Testis (tissue), 3 donors: ENCODE measurements around the gene MSL1. TPM values are rescaled to one million over a fixed set of nuclear protein-coding genes. Genes with fewer than 3 reads are reported as not detected.

ENCODE experiments used
- DNase-seq: peaks from one replicate; pipeline ENCODE4 v3.0.0-alpha.2; 2019
- H3K27ac ChIP-seq, 2 donors: fragments of 200-600 bp; sonication (generic); one replicate each; pipeline ENCODE4 v1.5.1; 2019
- H3K27me3 ChIP-seq: fragments of 200-600 bp; sonication (generic); one replicate; pipeline ENCODE4 v1.5.1; 2019
- H3K36me3 ChIP-seq: fragments of 200-600 bp; sonication (generic); one replicate; pipeline ENCODE4 v1.5.1; 2017; ENCODE audit warnings: low read depth; ENCODE audit errors: missing control alignments
- H3K4me1 ChIP-seq: fragments of 200-600 bp; sonication (generic); one replicate; pipeline ENCODE4 v1.5.1; 2019
- H3K4me3 ChIP-seq, 2 donors: fragments of 200-600 bp; sonication (generic); one replicate each; pipeline ENCODE4 v1.5.1; 2017 to 2019
- H3K9me3 ChIP-seq: fragments of 200-600 bp; sonication (generic); one replicate; pipeline ENCODE4 v1.5.1; 2017
- POLR2A ChIP-seq: fragments of 450-650 bp; IDR thresholded peaks from one replicate; pipeline ENCODE4 v1.6.1; 2017; ENCODE audit warnings: antibody characterized with exemption, mild to moderate bottlenecking, moderate library complexity
- WGBS, 2 donors: methylation state at CpG; one replicate each; pipeline ENCODE4 v1.1.5; 2018; 5-methylcytosine and 5-hydroxymethylcytosine counted together
- intact Hi-C: fragments of 100-400 bp; cut with DNase I; formaldehyde crosslinking; loops from one replicate; pipeline ENCODE4 v1.15.1; 2023; ENCODE audit warnings: low total_unique reads
- polyA plus RNA-seq: library from polyadenylated mRNA; stranded (reverse); fragments of 350-450 nt; fragmentation: Illumina TruSeq; extraction: RNeasy Lipid Tissue Mini Kit (QIAGEN cat#74804); gene quantifications from one replicate; pipeline ENCODE4 v1.2.3, GENCODE V29; 2014; ENCODE audit warnings: low read depth, low replicate concordance; ENCODE audit not compliant: insufficient read depth
- total RNA-seq, 2 donors: library from RNA; depleted of rRNA; stranded (reverse); fragments of >200 nt; gene quantifications; one replicate each; pipeline ENCODE4 v1.2.3, GENCODE V29; 2016
- TF ChIP-seq, protein P1 (sequence below), 3 experiments: fragments of 450-650 bp in 2 of 3; fragments of 200-600 bp in 1 of 3; sonication (generic) in 1 of 3; IDR thresholded peaks; one replicate each; pipeline ENCODE4 v1.5.1; 2016 to 2019; ENCODE audit warnings: antibody characterized with exemption in 3 of 3, mild to moderate bottlenecking in 2 of 3, moderate library complexity in 1 of 3

Gene MSL1
- total and polyA plus RNA-seq, 3 donors from 2014 or later: 129 to 161 (median 157) TPM

DNA sequence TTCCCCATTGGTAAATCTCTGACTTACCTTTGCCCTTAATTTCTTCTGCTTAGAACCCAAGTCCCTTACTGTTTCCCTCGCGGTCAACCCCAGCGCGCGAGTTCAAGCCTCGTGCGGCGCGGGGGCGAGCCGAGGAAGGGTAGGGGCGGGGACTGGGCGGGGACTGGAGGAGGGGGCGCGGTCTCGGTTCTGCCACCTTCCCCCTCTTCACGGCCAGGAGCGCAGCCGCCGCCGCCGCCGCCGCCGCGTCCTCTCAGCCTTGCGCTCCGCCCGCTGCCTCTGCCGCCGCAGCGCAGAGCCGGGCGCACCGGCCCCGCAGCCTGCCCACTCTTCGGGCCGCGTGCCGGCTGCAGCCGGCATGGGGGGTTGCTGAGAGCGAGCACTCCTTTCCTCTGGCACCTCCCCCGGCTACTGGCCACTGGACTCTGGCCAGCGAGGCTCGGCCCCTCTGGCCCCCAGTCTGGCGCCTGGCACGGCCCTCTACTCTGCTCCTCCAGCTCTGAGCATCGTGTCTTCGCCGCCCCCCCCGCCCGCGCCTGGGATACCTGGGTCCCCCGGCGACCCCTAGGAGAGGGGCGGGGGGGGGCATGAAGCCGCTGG, 55.6 kb downstream of the MSL1 start, which contains the start of gene RAPGEFL1:
RAPGEFL1 (plus strand) TSS at position 196 of the 600 bp plus-strand sequence; CDS start at position 588, 392 bp downstream.
- Histone ChIP-seq H3K4me1 (peaks cover 11% of the 10 kb centered on the region), H3K9me3 (no peaks in the 10 kb centered on the region), H3K27ac (no peak within 1 kb of the TSS), H3K27me3 (no peaks in the 10 kb centered on the region), H3K36me3 (no peaks in the 10 kb centered on the region), H3K4me3 (peak within 1 kb of the TSS; percentile 47 to 61)
- WGBS, 2 donors: 0 to 1% methylated on average over 23 to 42 of the region's 57 CpGs
- TF ChIP-seq POLR2A: no peak
- TF ChIP-seq, protein P1, sequence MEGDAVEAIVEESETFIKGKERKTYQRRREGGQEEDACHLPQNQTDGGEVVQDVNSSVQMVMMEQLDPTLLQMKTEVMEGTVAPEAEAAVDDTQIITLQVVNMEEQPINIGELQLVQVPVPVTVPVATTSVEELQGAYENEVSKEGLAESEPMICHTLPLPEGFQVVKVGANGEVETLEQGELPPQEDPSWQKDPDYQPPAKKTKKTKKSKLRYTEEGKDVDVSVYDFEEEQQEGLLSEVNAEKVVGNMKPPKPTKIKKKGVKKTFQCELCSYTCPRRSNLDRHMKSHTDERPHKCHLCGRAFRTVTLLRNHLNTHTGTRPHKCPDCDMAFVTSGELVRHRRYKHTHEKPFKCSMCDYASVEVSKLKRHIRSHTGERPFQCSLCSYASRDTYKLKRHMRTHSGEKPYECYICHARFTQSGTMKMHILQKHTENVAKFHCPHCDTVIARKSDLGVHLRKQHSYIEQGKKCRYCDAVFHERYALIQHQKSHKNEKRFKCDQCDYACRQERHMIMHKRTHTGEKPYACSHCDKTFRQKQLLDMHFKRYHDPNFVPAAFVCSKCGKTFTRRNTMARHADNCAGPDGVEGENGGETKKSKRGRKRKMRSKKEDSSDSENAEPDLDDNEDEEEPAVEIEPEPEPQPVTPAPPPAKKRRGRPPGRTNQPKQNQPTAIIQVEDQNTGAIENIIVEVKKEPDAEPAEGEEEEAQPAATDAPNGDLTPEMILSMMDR (IDR thresholded peaks at IDR 0.05): no peak
- intact Hi-C loops: no loop called here
- peak; percentile 84 for DNase-seq

DNA sequence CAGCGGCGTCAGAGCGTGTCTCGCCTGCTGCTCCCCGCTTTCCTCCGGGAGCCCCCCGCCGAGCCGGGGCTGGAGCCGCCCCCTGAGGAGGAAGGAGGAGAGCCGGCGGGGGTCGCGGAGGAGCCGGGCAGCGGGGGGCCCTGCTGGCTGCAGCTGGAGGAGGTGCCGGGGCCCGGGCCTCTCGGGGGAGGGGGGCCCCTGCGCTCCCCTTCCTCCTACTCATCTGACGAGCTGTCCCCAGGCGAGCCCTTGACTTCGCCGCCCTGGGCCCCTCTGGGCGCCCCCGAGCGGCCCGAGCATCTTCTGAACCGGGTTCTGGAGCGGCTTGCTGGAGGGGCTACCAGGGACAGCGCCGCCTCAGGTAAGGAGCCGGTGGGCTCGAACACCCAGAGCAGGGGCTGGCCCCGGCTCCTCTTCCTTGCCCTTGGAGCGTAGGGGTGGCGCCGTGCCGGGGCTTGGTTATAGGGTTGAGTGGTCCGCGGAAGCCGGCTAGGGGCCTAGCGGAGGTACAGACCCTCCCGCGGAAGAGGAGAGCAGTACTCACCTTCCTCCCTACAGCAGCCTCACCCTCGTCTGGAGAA, 56.3 kb downstream of the MSL1 start:
- intact Hi-C loops: no loop called here
- Histone ChIP-seq H3K4me3 (peak overlapping the region; percentile 47 to 61), H3K9me3 (no peaks in the 10 kb centered on the region), H3K27ac (no peak overlapping the region), H3K27me3 (no peaks in the 10 kb centered on the region), H3K4me1 (peaks cover 11% of the 10 kb centered on the region), H3K36me3 (no peaks in the 10 kb centered on the region)
- DNase-seq: no peak
- no peak for TF ChIP-seq POLR2A
- TF ChIP-seq, protein P1 (IDR thresholded peaks at IDR 0.05): no peak
- 66 to 70% methylated on average over 4 to 39 of the region's 46 CpGs for WGBS, 2 donors

GRCh38 chr17:40178660-40179059, 56.9 kb downstream of the MSL1 start:
- TF ChIP-seq POLR2A: no peak
- TF ChIP-seq, protein P1 (IDR thresholded peaks at IDR 0.05): no peak
- DNase-seq: no peak

GRCh38 chr17:40179923-40180659, 58.3 kb downstream of the MSL1 start:
- intact Hi-C loops: no loop called here
- Histone ChIP-seq H3K4me3 (no peak overlapping the region), H3K9me3 (no peaks in the 10 kb centered on the region), H3K27ac (no peak overlapping the region), H3K4me1 (peaks cover 11% of the 10 kb centered on the region), H3K27me3 (no peaks in the 10 kb centered on the region), H3K36me3 (no peaks in the 10 kb centered on the region)
- DNase-seq: no peak
- TF ChIP-seq POLR2A: no peak
- TF ChIP-seq, protein P1 (IDR thresholded peaks at IDR 0.05): no peak
- 78 to 81% methylated on average over 6 of the region's 6 CpGs for WGBS, 2 donors

More at GRCh38 chr17:40178660-40179059, 56.9 kb downstream of the MSL1 start:
- 70 to 73% methylated on average over 2 to 7 of the region's 7 CpGs for WGBS, 2 donors
- H3K4me3 ChIP-seq: peak overlapping the region in 1 of 2 donors; percentile 61
- peaks cover 11% of the 10 kb centered on the region for H3K4me1 ChIP-seq
- no peak overlapping the region for H3K27ac ChIP-seq
- intact Hi-C loops: no loop called here
- H3K36me3 ChIP-seq: no peaks in the 10 kb centered on the region
- no peaks in the 10 kb centered on the region for H3K27me3 ChIP-seq
- H3K9me3 ChIP-seq: no peaks in the 10 kb centered on the region
